Measurements from ENCODE around the gene PTPRM. TPM values are rescaled to one million over a fixed set of nuclear protein-coding genes. Genes with fewer than 3 reads are reported as not detected.
A peak's percentile ranks its signal among the peaks of the same experiment; 100 is the strongest.
"Not testable (repeated sequence)": the region's sequence is repeated elsewhere in the genome, so short reads cannot be mapped to it uniquely, and the experiment has no call there.

The PTPRM gene
- total RNA-seq, 1 donor, result 84.7 TPM

DNA sequence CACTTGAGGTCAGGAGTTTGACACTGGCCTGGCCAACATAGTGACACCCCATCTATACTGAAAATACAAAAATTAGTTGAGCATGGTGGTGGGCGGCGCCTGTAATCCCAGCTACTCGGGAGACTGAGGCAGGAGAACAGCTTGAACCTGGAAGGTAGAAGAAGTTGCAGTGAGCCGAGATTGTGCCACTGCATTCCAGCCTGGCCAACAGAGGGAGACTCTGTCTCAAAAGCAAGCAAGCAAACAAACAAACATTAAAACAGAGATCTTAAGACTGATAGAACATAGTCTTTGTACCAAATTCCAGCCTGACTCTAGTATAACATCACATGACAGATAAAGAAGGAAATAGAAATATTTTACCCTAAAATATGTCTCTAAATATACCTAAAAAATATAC, 168.1 kb downstream of the PTPRM start:
- Histone ChIP-seq H3K27ac (ENCODE audit: low read depth, low read length) (no peak overlapping the region), H3K9me3 (ENCODE audit: low read depth, low read length) (no peaks in the 10 kb centered on the region), H3K79me2 (ENCODE audit: insufficient read depth, low read length) (peaks cover 5% of the 10 kb centered on the region), H3K4me1 (ENCODE audit: insufficient read depth, low read length) (no peaks in the 10 kb centered on the region), H3K4me3 (ENCODE audit: insufficient read depth, low read length) (no peak overlapping the region), H4K20me1 (ENCODE audit: insufficient read depth, low read length) (peaks cover 3% of the 10 kb centered on the region), H3K4me2 (ENCODE audit: insufficient read depth, low read length) (no peak overlapping the region), H2AFZ (ENCODE audit: low read length) (no peak overlapping the region), H3K36me3 (ENCODE audit: insufficient read depth, low read length) (no peaks in the 10 kb centered on the region), H3K27me3 (ENCODE audit: insufficient read depth, low read length) (no peaks in the 10 kb centered on the region)
- no peak for DNase-seq (ENCODE audit: insufficient read length, low spot score, missing footprints)
- TF ChIP-seq, protein P1, sequence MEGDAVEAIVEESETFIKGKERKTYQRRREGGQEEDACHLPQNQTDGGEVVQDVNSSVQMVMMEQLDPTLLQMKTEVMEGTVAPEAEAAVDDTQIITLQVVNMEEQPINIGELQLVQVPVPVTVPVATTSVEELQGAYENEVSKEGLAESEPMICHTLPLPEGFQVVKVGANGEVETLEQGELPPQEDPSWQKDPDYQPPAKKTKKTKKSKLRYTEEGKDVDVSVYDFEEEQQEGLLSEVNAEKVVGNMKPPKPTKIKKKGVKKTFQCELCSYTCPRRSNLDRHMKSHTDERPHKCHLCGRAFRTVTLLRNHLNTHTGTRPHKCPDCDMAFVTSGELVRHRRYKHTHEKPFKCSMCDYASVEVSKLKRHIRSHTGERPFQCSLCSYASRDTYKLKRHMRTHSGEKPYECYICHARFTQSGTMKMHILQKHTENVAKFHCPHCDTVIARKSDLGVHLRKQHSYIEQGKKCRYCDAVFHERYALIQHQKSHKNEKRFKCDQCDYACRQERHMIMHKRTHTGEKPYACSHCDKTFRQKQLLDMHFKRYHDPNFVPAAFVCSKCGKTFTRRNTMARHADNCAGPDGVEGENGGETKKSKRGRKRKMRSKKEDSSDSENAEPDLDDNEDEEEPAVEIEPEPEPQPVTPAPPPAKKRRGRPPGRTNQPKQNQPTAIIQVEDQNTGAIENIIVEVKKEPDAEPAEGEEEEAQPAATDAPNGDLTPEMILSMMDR (IDR thresholded peaks at IDR 0.05; ENCODE audit: extremely low read depth, low read depth, low read length), result peak; percentile 38

- TF ChIP-seq, protein P1 (IDR thresholded peaks at IDR 0.05; ENCODE audit: extremely low read depth, low read depth, low read length), result no peak
- Histone ChIP-seq H3K4me2 (ENCODE audit: insufficient read depth, low read length) (no peak overlapping the region), H3K36me3 (ENCODE audit: insufficient read depth, low read length) (no peaks in the 10 kb centered on the region), H3K27me3 (ENCODE audit: insufficient read depth, low read length) (no peaks in the 10 kb centered on the region), H3K9me3 (ENCODE audit: low read depth, low read length) (no peaks in the 10 kb centered on the region), H3K4me1 (ENCODE audit: insufficient read depth, low read length) (no peaks in the 10 kb centered on the region), H4K20me1 (ENCODE audit: insufficient read depth, low read length) (peaks cover 3% of the 10 kb centered on the region), H3K79me2 (ENCODE audit: insufficient read depth, low read length) (peaks cover 5% of the 10 kb centered on the region), H2AFZ (ENCODE audit: low read length) (no peak overlapping the region), H3K4me3 (ENCODE audit: insufficient read depth, low read length) (no peak overlapping the region), H3K27ac (ENCODE audit: low read depth, low read length) (no peak overlapping the region)
- DNase-seq (ENCODE audit: insufficient read length, low spot score, missing footprints), result no peak
Measured at GRCh38 chr18:7735626-7736175, 168.6 kb downstream of the PTPRM start.

DNA sequence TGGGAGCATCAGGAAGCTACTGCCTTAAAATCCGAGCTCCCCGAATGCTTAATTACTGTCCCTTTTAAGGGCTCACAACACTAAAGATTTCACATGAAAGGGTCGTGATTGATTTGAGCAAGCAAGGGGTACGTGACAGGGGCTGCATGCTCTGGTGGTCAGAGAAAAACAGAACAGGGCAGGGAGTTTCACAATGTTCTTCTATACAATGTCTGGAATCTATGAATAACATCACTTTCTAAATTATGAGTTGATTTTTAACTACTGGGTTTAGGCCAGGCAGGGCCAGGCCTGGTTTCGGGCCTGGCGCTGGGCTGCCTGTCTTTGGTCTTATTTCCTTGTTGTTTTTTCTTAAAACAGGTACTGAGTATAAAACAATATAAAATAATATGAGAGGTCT, 169.4 kb downstream of the PTPRM start:
- H2AFZ ChIP-seq (ENCODE audit: low read length); H3K27ac ChIP-seq (ENCODE audit: low read depth, low read length); DNase-seq (ENCODE audit: insufficient read length, low spot score, missing footprints); H3K4me2 ChIP-seq (ENCODE audit: insufficient read depth, low read length); H3K79me2 ChIP-seq (ENCODE audit: insufficient read depth, low read length); H3K36me3 ChIP-seq (ENCODE audit: insufficient read depth, low read length); H3K27me3 ChIP-seq (ENCODE audit: insufficient read depth, low read length); H3K9me3 ChIP-seq (ENCODE audit: low read depth, low read length); H3K4me3 ChIP-seq (ENCODE audit: insufficient read depth, low read length); H3K4me1 ChIP-seq (ENCODE audit: insufficient read depth, low read length); H4K20me1 ChIP-seq (ENCODE audit: insufficient read depth, low read length): not testable (repeated sequence)

- Histone ChIP-seq H3K79me2 (ENCODE audit: insufficient read depth, low read length) (peaks cover 5% of the 10 kb centered on the region), H4K20me1 (ENCODE audit: insufficient read depth, low read length) (peaks cover 3% of the 10 kb centered on the region)
- TF ChIP-seq, protein P1 (IDR thresholded peaks at IDR 0.05; ENCODE audit: extremely low read depth, low read depth, low read length), result no peak
Measured at GRCh38 chr18:7737550-7737949, 170.4 kb downstream of the PTPRM start.

More at GRCh38 chr18:7737550-7737949, 170.4 kb downstream of the PTPRM start:
- H3K36me3 ChIP-seq (ENCODE audit: insufficient read depth, low read length), result no peaks in the 10 kb centered on the region
- no peak overlapping the region for H3K4me3 ChIP-seq (ENCODE audit: insufficient read depth, low read length)
- DNase-seq (ENCODE audit: insufficient read length, low spot score, missing footprints), result peak; percentile 30
- H3K27me3 ChIP-seq (ENCODE audit: insufficient read depth, low read length), result no peaks in the 10 kb centered on the region
- H2AFZ ChIP-seq (ENCODE audit: low read length), result no peak overlapping the region
- no peaks in the 10 kb centered on the region for H3K9me3 ChIP-seq (ENCODE audit: low read depth, low read length)
- no peak overlapping the region for H3K27ac ChIP-seq (ENCODE audit: low read depth, low read length)
- H3K4me2 ChIP-seq (ENCODE audit: insufficient read depth, low read length), result no peak overlapping the region
- H3K4me1 ChIP-seq (ENCODE audit: insufficient read depth, low read length), result no peaks in the 10 kb centered on the region

Measured in osteoblast (primary cell).